Measurements from ENCODE around the gene SERPINE1.
"Not testable (repeated sequence)": the region's sequence is repeated elsewhere in the genome, so short reads cannot be mapped to it uniquely, and the experiment has no call there.

The SERPINE1 gene

DNA sequence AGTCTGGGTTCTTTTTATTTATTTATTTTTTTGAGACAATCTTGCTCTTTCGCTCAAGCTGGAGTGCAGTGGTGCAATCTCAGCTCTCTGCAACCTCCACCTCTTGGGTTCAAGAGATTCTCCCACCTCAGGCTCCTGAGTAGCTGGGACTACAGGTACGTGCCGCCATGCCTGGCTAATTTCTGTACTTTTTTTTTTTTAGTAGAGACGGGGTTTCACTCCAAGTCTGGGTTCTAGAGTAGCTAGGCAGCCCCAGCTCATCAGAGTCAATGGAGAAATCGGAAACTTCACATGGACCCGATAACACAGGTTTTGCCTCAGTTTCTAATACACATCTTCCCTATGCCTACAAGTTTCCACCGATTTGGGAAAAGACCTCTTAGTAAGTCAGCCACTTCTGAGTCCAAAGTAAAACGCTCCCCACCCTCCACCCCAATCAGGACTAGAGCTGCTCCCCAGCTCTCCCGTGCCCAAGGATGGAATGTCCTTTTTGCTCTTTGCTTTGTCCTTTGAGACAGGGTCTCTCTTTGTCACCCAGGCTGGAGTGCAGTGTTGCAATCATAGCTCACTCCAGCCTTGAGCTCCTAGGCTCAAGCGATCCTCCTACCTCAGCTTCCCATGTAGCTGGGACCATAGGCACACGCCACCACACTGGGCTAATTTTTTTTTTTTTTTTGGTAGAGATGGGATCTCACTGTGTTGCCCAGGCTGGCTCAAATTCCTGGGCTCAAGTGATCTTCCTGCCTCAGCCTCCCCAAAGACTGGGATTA, 3.8 kb upstream of the SERPINE1 start:
- no peak for DNase-seq (ENCODE audit: low read depth, low spot score)

DNA sequence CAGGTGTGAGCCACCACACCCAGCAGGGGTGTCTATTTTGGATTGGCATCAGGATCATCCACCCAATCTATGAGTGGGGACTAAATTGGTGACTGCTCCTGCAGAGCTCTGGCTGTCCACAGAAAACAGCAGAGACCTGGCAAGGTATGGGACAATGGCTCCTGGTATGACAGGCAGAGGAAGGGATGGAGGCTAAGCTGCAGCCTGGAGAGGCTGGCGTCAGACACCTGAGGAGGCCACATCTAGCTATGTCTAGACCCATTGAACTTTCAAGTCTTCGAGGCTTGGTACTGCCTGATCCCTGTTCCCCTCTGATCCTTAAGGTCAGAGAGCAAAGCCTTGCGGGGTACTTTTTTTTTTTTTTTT, 3.2 kb upstream of the SERPINE1 start:
- no peak for DNase-seq (ENCODE audit: low read depth, low spot score)

DNA sequence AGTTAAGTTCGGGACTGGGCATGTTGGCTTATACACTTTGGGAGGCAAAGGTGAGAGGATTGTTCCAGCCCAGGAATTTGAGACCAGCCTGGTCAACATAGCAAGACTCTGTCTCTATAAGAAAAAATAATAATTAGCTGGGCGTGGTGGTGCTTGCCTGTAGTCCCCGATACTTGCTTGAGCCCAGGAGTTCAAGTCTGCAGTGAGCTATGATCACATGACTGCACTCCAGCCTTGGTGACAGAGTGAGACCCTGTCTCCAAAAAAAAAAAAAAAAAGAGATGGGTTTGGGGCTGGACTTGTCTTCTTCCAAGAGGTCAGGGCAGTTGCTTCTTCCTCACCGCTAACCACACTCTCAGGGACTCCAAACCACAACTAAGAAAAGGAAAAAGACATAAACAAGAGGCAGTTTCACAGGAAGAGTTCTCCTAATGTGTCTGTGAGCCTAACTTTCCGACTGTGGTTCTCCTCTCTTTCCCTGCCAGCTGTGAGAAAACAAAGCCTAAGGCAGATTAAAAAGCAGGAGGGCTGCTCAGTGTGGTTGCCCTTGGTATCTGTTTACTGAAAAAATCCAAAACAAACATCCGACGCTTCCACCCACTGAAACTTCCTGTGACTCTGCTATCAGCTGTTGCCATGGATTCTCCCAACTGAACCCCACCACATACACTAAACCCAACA, 2.4 kb upstream of the SERPINE1 start:
- no peak for DNase-seq (ENCODE audit: low read depth, low spot score)

DNA sequence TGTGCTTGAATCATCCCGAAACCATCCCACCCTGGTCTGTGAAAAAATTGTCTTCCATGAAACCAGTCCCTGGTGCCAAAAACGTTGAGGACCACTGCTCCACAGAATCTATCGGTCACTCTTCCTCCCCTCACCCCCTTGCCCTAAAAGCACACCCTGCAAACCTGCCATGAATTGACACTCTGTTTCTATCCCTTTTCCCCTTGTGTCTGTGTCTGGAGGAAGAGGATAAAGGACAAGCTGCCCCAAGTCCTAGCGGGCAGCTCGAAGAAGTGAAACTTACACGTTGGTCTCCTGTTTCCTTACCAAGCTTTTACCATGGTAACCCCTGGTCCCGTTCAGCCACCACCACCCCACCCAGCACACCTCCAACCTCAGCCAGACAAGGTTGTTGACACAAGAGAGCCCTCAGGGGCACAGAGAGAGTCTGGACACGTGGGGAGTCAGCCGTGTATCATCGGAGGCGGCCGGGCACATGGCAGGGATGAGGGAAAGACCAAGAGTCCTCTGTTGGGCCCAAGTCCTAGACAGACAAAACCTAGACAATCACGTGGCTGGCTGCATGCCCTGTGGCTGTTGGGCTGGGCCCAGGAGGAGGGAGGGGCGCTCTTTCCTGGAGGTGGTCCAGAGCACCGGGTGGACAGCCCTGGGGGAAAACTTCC, 784 bp upstream of the SERPINE1 start:
- no peak for DNase-seq (ENCODE audit: low read depth, low spot score)

DNA sequence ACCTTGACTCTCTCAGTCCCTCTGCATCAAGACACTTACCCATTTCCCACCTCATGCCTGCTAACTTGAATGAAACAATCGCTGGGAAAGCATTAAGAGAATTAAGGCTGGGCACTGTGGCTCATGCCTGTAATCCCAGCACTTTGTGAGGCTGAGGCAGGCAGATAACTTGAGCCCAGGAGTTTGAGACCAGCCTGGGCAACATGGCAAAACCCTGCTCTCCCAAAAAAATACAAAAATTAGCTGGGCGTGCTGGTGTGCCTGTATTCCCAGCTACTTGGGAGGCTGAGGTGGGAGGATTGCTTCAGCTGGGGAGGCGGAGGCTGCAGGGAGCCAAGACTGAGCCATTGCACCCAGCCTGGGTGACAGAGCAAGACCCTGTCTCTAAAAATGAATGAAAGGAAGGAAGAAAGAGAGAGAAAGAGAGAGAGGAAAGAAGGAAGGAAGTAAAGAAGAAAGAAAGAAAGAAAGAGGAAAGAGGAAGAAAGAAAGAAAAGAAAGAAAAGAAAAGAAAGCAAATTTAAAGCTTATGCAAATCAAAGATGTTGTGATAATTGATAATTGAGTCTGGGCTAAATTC, 646 bp downstream of the SERPINE1 start:
- DNase-seq (ENCODE audit: low read depth, low spot score) = no peak

DNA sequence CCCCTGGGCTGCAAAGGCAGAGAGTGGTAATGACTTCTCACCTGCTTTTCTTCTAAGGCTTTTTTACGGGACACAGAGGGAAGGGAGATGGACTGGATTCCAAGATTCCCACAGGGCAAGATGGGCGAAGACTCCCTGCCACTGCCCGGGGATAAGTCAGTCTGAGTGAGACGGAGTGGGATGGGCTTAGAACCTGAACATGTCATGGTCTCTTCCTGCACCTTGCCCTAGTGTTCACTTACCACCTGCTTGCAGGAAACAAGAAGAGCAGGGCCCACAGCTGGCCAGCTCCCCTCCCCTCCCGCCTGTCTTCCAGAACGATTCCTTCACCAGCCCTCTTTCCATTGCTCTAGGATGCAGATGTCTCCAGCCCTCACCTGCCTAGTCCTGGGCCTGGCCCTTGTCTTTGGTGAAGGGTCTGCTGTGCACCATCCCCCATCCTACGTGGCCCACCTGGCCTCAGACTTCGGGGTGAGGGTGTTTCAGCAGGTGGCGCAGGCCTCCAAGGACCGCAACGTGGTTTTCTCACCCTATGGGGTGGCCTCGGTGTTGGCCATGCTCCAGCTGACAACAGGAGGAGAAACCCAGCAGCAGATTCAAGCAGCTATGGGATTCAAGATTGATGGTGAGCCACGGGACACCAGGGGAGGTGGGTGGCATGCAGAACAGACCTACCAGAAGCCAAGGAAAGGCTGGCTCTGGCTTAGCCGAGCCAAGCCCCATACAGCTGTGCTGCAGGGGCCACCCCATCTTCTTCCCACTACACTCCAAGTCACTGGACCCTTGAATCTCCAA, 1.3 kb downstream of the SERPINE1 start:
- DNase-seq (ENCODE audit: low read depth, low spot score) = no peak

DNA sequence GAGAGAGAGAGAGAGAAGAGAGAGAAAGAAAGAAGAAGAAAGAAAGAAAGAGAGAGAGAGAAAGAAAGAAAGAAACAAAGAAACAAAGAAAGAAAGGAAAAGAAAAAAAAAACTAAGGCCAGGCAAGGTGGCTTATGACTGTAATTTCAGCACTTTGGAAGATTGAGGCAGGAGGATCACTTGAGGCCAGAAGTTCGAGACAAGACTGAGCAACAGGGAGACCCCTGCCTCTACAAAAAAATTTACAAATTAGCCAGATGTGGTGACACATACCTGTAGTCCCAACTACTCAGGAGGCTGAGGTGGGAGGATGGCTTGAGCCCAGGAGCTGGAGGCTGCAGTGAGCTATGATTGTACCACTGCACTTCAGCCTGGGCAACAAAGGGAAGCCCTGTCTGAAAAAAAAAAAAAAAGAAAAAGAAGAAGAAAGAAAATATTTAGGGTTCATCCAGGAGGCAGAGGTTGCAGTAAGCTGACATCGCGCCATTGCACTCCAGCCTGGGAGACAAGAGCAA, 2.8 kb downstream of the SERPINE1 start:
- no peak for DNase-seq (ENCODE audit: low read depth, low spot score)

DNA sequence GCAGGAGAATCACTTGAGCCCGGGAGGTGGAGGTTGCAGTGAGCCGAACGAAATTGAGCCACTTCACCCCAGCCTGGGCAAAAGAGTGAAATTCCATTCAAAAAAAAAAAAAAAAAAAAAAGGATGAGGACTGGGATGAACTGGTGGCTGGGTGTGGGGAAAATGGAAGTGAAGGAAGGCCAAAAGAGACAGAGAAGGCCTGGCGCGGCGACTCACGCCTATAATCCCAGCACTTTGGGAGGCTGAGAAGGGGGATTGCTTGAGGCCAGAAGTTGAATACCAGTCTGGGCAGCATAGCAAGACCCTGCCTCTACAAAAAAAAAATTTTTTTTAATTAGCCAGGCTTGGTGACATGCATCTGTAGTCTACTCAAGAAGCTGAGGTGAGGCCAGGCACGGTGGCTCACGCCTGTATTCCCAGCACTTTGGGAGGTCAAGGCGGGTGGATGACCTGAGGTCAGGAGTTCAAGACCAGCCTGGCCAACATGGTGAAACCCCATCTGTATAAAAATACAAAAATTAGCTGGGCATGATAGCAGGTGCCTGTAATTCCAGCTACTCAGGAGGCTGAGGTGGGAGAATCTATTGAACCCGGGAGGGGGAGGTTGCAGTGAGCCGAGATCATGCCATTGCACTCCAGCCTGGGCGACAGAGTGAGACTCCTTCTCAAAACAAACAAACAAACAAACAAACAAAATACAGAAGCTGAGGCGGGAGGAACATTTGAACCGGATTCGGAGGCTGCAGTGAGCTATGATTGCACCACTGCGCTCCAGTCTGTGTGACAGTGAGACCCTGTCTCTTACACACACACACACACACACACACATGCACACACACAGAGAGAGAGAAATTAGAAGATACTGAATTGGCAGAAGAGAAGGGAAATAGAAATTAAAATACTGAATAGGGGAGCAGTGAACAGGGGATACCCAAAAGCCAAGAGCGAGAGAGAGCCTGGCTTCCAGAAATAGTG, 6.0 kb downstream of the SERPINE1 start:
- not testable (repeated sequence) for DNase-seq (ENCODE audit: low read depth, low spot score)

DNA sequence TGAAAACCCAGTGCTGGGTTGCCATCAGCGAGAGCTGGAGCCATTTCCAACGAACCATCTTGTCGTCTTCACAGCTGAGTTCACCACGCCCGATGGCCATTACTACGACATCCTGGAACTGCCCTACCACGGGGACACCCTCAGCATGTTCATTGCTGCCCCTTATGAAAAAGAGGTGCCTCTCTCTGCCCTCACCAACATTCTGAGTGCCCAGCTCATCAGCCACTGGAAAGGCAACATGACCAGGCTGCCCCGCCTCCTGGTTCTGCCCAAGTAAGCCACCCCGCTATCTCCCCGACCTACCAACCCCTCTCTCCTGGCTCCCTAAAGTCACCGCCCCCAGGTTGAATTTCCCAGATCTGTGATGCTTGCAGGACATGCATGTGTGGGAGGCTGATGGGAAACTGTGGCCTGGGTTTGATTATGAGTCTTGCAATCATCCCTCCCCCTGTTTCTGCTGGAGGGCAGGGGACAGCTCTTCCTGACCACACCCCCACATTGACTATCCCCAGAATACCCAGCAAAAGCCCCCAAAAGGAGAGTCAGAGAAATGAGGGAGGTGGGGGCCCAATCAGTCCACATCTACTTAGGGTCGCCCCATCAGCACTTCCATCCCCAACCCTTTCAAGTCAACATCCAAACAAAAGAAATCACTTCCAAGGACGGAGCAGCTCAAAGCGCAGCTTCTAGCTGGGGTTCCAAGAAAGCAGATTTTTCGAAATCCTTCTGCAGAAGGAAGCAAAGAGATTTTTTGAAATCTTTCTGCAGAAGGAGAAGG, 6.9 kb downstream of the SERPINE1 start:
- no peak for DNase-seq (ENCODE audit: low read depth, low spot score)

DNA sequence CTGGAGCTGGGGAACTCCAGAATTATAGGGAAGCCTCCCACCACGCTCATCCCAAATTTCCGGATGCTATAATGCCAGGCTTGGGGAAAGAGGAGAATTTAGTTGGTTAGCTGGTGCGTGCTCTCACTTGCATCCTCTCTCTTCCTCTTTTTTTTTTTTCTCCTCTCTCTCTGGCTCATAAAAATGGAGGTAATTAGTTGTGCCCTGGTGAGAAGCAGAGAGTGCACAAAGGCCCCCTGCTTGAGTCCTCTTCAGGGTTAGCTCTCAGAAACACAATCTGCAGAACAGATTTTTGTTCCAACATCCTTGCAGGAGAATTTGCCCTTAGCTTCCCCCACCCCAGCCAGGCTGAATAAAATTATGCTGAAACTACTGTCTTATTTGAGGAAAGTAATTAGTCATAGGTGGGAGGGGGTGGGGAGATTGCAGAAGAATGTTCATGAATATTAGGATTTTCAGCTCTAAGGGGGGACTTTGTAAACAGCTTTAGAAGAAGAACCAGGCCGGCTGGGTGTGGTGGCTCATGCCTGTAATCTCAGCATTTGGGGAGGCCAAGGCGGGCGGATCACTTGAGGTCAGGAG, 7.6 kb downstream of the SERPINE1 start:
- DNase-seq (ENCODE audit: low read depth, low spot score) = no peak

DNA sequence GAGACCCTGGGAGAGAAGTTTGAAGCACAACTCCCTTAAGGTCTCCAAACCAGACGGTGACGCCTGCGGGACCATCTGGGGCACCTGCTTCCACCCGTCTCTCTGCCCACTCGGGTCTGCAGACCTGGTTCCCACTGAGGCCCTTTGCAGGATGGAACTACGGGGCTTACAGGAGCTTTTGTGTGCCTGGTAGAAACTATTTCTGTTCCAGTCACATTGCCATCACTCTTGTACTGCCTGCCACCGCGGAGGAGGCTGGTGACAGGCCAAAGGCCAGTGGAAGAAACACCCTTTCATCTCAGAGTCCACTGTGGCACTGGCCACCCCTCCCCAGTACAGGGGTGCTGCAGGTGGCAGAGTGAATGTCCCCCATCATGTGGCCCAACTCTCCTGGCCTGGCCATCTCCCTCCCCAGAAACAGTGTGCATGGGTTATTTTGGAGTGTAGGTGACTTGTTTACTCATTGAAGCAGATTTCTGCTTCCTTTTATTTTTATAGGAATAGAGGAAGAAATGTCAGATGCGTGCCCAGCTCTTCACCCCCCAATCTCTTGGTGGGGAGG, 10.8 kb downstream of the SERPINE1 start:
- DNase-seq (ENCODE audit: low read depth, low spot score) = no peak

DNA sequence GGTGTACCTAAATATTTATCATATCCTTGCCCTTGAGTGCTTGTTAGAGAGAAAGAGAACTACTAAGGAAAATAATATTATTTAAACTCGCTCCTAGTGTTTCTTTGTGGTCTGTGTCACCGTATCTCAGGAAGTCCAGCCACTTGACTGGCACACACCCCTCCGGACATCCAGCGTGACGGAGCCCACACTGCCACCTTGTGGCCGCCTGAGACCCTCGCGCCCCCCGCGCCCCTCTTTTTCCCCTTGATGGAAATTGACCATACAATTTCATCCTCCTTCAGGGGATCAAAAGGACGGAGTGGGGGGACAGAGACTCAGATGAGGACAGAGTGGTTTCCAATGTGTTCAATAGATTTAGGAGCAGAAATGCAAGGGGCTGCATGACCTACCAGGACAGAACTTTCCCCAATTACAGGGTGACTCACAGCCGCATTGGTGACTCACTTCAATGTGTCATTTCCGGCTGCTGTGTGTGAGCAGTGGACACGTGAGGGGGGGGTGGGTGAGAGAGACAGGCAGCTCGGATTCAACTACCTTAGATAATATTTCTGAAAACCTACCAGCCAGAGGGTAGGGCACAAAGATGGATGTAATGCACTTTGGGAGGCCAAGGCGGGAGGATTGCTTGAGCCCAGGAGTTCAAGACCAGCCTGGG, 11.4 kb downstream of the SERPINE1 start:
- peak; percentile 66 for DNase-seq (ENCODE audit: low read depth, low spot score)

DNA sequence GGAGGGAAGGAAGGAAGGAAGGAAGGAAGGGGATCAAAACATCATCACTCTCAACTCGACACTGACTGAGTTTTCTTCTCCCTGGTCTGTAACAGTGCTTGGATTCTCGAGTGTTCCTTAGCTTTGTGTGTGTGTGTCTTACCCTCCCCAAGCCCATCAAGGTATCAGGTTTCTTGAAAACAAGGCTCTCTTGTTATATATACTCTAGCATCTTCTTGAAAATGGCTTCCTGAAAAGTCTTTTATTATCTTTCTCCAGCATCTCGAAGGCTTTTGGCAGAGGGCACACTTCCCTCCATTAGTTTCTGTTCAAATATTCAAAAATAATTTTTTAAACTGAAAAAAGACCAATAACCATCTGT, 13.4 kb downstream of the SERPINE1 start:
- no peak for DNase-seq (ENCODE audit: low read depth, low spot score)

DNA sequence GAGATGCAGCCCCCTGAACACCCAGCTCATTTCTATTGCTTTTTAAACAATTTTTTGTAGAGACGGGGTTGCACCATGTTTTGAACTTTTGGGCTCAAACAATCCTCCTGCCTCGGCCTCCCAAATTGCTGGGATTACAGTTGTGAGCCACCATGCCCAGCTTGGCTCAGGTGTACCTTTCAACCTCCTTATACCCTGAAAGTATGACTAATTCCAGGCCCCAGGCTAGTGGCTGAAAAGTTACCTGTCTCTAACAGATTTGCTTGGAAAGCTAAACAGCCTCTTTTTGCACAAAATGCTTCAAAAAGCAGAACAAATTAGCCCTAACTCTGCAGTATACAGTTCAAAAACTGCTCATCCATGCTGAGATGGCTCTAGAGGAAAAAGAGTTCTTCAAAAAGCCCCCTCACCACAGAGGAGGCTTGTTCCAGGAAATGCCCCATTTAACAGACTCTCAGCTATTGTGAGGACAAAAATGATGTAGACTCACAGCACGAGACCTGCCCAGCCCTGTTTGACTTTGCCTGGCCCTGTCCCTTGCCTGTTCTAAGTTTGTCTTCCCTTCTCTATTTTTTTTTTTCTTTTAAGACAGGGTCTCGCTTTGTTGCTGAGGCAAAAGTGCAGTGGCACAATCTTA, 14.0 kb downstream of the SERPINE1 start:
- DNase-seq (ENCODE audit: low read depth, low spot score) = no peak

DNA sequence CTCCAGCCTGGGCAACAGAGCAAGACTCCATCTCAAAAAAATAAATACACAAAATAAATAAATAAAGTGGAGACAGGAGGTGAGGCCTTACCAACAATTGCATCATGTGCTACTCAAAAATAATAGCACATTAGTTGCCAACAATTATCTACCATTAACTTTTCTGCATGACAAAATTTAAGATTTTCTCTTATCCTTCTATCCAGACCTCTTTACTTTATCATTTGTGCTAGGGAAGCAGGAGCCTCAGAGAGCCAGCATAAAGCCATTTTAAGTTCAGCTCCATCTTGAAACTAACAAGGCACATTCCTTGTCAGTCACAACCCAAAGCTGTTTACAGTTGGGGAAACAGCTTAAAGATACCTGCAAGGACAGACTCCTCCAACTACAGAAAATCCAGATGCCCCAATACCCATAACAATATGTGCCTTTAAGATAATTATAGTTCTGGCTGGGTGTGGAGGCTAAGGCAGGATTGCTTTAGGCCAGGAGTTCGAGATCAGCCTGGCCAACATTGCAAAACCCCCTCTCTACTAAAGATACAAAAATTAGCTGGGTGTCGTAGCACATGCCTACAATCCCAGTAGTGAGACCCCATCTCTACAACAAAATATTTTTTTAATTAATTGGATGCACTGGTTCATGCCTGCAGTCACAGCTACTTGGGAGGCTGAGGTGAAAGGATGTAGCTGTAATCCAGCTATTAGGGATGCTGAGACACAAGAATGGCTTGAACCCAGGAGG, 25.2 kb downstream of the SERPINE1 start:
- no peak for DNase-seq (ENCODE audit: low read depth, low spot score)

DNA sequence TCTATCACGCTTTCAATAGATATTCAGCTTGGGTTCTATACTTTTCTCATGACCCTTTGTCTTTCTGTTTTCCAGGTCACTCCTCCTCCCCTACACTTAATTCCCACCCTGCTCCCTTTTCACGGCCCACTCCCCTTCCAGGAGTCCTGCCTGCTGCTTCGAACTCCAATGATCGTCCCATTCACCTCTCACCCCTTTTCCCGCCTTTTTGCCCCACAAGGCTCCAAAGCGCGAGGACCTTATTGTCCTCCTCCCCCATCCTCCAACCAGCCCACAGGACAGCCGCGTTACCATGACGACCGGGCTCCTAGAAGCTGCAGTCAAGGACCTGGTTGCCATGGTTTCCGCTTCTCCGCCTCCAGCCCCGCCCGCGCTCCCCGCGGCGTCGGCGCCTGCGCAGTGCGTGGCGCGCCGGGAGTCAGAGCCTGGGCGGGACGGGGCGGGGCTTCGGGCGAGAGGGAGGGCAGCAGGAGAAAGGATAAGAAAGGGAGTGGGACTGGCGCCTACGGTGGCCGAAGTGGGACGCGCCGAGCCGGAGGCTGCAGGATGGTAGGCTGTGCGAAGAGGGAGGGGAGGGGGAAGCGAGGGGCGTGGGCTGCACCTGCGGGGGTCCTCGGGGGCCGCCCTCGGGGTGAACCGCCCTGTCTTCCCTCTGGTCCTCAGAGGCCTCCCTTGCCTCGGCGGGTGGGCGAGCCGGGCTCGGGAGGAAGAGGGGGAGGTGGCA, 27.2 kb downstream of the SERPINE1 start, which contains the start of gene AP1S1:
Gene AP1S1 (plus strand): TSS at position 508 of the 724 bp plus-strand sequence. CDS start 39 bp downstream, at position 547.
- peak; percentile 77 for DNase-seq (ENCODE audit: low read depth, low spot score)

All from activated CD4-positive, CD25-positive, alpha-beta regulatory T cell treated with anti-CD3 and anti-CD28 coated beads, Interleukin-2, amount 50 U/mL, for 16 hours (primary cell).